ENCODE data around the gene CD207. TPM values are rescaled to one million over a fixed set of nuclear protein-coding genes. Genes with fewer than 3 reads are reported as not detected.

CD207 gene
- total and polyA plus RNA-seq, 7 experiments from 2014 or later, result 0.27 TPM; not detected in 6

GRCh38 chr2:70808983-70809958, 26.3 kb downstream of the CD207 start:
- H3K4me3 Mint-ChIP-seq, result no peak overlapping the region
- H3K4me1 ChIP-seq (ENCODE audit: control insufficient read depth in 2 of 2, insufficient read depth in 2 of 2, low read length in 2 of 2), result no peaks in the 10 kb centered on the region
- CTCF ChIA-PET, result no interaction called here
- H3K9me3 Mint-ChIP-seq, result no peaks in the 10 kb centered on the region
- no peak for DNase-seq
- H3K4me1 Mint-ChIP-seq, result no peaks in the 10 kb centered on the region
- no peaks in the 10 kb centered on the region for H3K36me3 ChIP-seq (ENCODE audit: control insufficient read depth in 2 of 3, insufficient read depth in 3 of 3, low read length in 3 of 3)
- intact Hi-C loops (cut with micrococcal nuclease), result no loop called here
- H3K36me3 Mint-ChIP-seq, result no peaks in the 10 kb centered on the region
- POLR2A ChIA-PET, result no interaction called here
- peak; percentile 29 for ATAC-seq
- H3K27ac ChIP-seq (ENCODE audit: low read depth, low read length), result no peak overlapping the region
- peaks cover 0 to 4% (median 0%) of the 10 kb centered on the region in 5 donors for H3K27me3 Mint-ChIP-seq
- no peaks in the 10 kb centered on the region for H3K27me3 ChIP-seq (ENCODE audit: control insufficient read depth in 2 of 2, insufficient read depth in 2 of 2, low read length in 2 of 2)
- no peak overlapping the region for H3K4me3 ChIP-seq (ENCODE audit: low read length)
- H3K9me3 ChIP-seq (ENCODE audit: control insufficient read depth in 2 of 3, low read length in 3 of 3), result no peaks in the 10 kb centered on the region
- H3K27ac Mint-ChIP-seq, result no peak overlapping the region

GRCh38 chr2:70807828-70808118, 27.8 kb downstream of the CD207 start:
- POLR2A ChIA-PET, result no interaction called here
- H3K27me3 ChIP-seq (ENCODE audit: control insufficient read depth in 2 of 2, insufficient read depth in 2 of 2, low read length in 2 of 2), result no peaks in the 10 kb centered on the region
- Mint-ChIP-seq H3K36me3 (no peaks in the 10 kb centered on the region), H3K27me3 (peaks cover 0 to 4% (median 0%) of the 10 kb centered on the region in 5 donors), H3K4me3 (no peak overlapping the region), H3K9me3 (no peaks in the 10 kb centered on the region), H3K27ac (no peak overlapping the region), H3K4me1 (no peaks in the 10 kb centered on the region)
- no peaks in the 10 kb centered on the region for H3K36me3 ChIP-seq (ENCODE audit: control insufficient read depth in 2 of 3, insufficient read depth in 3 of 3, low read length in 3 of 3)
- CTCF ChIA-PET, result no interaction called here
- H3K9me3 ChIP-seq (ENCODE audit: control insufficient read depth in 2 of 3, low read length in 3 of 3), result no peaks in the 10 kb centered on the region
- intact Hi-C loops (cut with micrococcal nuclease), result no loop called here
- DNase-seq (no peak), ATAC-seq (no peak)
- no peaks in the 10 kb centered on the region for H3K4me1 ChIP-seq (ENCODE audit: control insufficient read depth in 2 of 2, insufficient read depth in 2 of 2, low read length in 2 of 2)
- no peak overlapping the region for H3K4me3 ChIP-seq (ENCODE audit: low read length)
- no peak overlapping the region for H3K27ac ChIP-seq (ENCODE audit: low read depth, low read length)

DNA sequence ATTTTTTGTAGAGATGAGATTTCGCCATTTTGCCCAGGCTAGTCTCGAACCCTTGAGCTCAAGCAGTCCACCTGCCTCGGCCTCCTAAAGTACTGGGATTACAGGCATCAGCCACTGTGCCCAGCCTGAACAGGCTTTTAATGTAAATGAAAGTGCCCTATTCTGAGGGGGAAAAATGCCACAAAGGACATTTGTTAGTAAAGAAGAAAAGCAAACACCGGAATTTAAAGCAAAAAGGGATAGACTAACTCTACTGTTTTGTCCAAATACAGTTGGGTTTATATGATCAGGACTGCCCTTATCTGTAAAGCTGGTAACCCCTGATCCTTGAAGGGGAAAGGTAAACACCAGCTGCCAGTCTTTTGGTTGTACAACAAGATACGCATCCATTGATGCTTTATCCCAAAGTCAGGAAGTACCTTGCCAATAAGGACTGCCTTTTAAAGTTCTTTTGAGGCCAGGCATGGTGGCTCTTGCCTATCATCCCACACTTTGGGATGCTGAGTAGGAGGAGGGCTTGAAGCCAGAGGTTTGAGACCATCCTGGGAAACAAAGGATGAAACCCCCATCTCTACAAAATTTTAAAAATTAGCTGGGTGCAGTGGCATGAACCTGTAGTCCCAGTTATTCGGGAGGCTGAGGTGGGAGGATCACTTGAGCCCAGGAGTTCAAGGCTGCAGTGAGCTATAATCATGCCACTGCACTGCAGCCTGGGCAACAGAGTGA, 28.4 kb downstream of the CD207 start:
- CTCF ChIA-PET, result interaction anchor here (1.5 kb wide), 1 partner anchor 18 kb away, joined by 5 read pairs; the partner anchor contains the start of gene FIGLA
- H3K9me3 Mint-ChIP-seq, result no peaks in the 10 kb centered on the region
- no peak overlapping the region for H3K27ac Mint-ChIP-seq
- DNase-seq (no peak), ATAC-seq (no peak)
- no peak overlapping the region for H3K4me3 ChIP-seq (ENCODE audit: low read length)
- H3K27me3 ChIP-seq (ENCODE audit: control insufficient read depth in 2 of 2, insufficient read depth in 2 of 2, low read length in 2 of 2), result no peaks in the 10 kb centered on the region
- no peak overlapping the region for H3K27ac ChIP-seq (ENCODE audit: low read depth, low read length)
- H3K4me3 Mint-ChIP-seq, result no peak overlapping the region
- intact Hi-C loops (cut with micrococcal nuclease), result no loop called here
- POLR2A ChIA-PET, result no interaction called here
- H3K36me3 ChIP-seq (ENCODE audit: control insufficient read depth in 2 of 3, insufficient read depth in 3 of 3, low read length in 3 of 3), result no peaks in the 10 kb centered on the region
- H3K4me1 ChIP-seq (ENCODE audit: control insufficient read depth in 2 of 2, insufficient read depth in 2 of 2, low read length in 2 of 2), result no peaks in the 10 kb centered on the region
- no peaks in the 10 kb centered on the region for H3K36me3 Mint-ChIP-seq
- H3K4me1 Mint-ChIP-seq, result no peaks in the 10 kb centered on the region
- H3K9me3 ChIP-seq (ENCODE audit: control insufficient read depth in 2 of 3, low read length in 3 of 3), result no peaks in the 10 kb centered on the region
- H3K27me3 Mint-ChIP-seq, result peaks cover 0 to 4% (median 0%) of the 10 kb centered on the region in 5 donors

GRCh38 chr2:70806620-70807019, 29.0 kb downstream of the CD207 start:
- no peak overlapping the region for H3K4me3 Mint-ChIP-seq
- ATAC-seq (no peak), DNase-seq (no peak)
- ChIA-PET CTCF (interaction anchor here (1.5 kb wide), 1 partner anchor 17 kb away, joined by 5 read pairs; the partner anchor contains the start of gene FIGLA), POLR2A (no interaction called here)
- Histone ChIP-seq H3K9me3 (ENCODE audit: control insufficient read depth in 2 of 3, low read length in 3 of 3) (no peaks in the 10 kb centered on the region), H3K36me3 (ENCODE audit: control insufficient read depth in 2 of 3, insufficient read depth in 3 of 3, low read length in 3 of 3) (no peaks in the 10 kb centered on the region), H3K27me3 (ENCODE audit: control insufficient read depth in 2 of 2, insufficient read depth in 2 of 2, low read length in 2 of 2) (no peaks in the 10 kb centered on the region), H3K4me3 (ENCODE audit: low read length) (no peak overlapping the region), H3K27ac (ENCODE audit: low read depth, low read length) (no peak overlapping the region), H3K4me1 (ENCODE audit: control insufficient read depth in 2 of 2, insufficient read depth in 2 of 2, low read length in 2 of 2) (no peaks in the 10 kb centered on the region)
- H3K36me3 Mint-ChIP-seq, result no peaks in the 10 kb centered on the region
- no peak overlapping the region for H3K27ac Mint-ChIP-seq
- intact Hi-C loops (cut with micrococcal nuclease), result no loop called here
- peaks cover 0 to 4% (median 0%) of the 10 kb centered on the region in 5 donors for H3K27me3 Mint-ChIP-seq
- H3K4me1 Mint-ChIP-seq, result no peaks in the 10 kb centered on the region
- no peaks in the 10 kb centered on the region for H3K9me3 Mint-ChIP-seq

DNA sequence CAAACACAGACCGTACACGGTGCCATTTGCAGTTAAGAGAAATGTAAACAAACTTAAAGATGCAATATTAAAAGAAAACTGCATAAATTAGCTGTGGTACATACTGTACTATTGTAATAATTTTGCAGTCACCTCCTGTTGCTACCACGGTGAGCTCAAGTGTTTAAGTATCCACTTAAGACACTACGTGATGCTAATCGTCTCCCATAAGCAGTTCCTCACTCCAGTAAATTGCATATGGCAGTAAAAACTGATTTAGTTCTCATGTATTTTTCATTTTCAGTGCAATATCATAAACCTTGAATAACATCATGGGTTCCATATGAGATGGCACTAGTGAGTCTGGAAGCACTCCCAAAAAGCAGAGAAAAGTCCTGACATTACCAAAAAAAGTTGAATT, 29.6 kb downstream of the CD207 start:
- POLR2A ChIA-PET, result no interaction called here
- CTCF ChIA-PET, result interaction anchor here (1.5 kb wide), 1 partner anchor 16 kb away, joined by 5 read pairs; the partner anchor contains the start of gene FIGLA
- Histone ChIP-seq H3K9me3 (ENCODE audit: control insufficient read depth in 2 of 3, low read length in 3 of 3) (no peaks in the 10 kb centered on the region), H3K36me3 (ENCODE audit: control insufficient read depth in 2 of 3, insufficient read depth in 3 of 3, low read length in 3 of 3) (no peaks in the 10 kb centered on the region), H3K27ac (ENCODE audit: low read depth, low read length) (no peak overlapping the region), H3K4me3 (ENCODE audit: low read length) (no peak overlapping the region), H3K27me3 (ENCODE audit: control insufficient read depth in 2 of 2, insufficient read depth in 2 of 2, low read length in 2 of 2) (no peaks in the 10 kb centered on the region), H3K4me1 (ENCODE audit: control insufficient read depth in 2 of 2, insufficient read depth in 2 of 2, low read length in 2 of 2) (no peaks in the 10 kb centered on the region)
- H3K27me3 Mint-ChIP-seq, result peaks cover 0 to 6% (median 0%) of the 10 kb centered on the region in 5 donors
- no peaks in the 10 kb centered on the region for H3K36me3 Mint-ChIP-seq
- H3K9me3 Mint-ChIP-seq, result no peaks in the 10 kb centered on the region
- intact Hi-C loops (cut with micrococcal nuclease), result no loop called here
- no peaks in the 10 kb centered on the region for H3K4me1 Mint-ChIP-seq
- no peak overlapping the region for H3K27ac Mint-ChIP-seq
- ATAC-seq (no peak), DNase-seq (no peak)
- no peak overlapping the region for H3K4me3 Mint-ChIP-seq

- intact Hi-C loops (cut with micrococcal nuclease), result no loop called here
- Histone ChIP-seq H3K27ac (ENCODE audit: low read depth, low read length) (no peak overlapping the region), H3K36me3 (ENCODE audit: control insufficient read depth in 2 of 3, insufficient read depth in 3 of 3, low read length in 3 of 3) (no peaks in the 10 kb centered on the region), H3K4me3 (ENCODE audit: low read length) (no peak overlapping the region), H3K27me3 (ENCODE audit: control insufficient read depth in 2 of 2, insufficient read depth in 2 of 2, low read length in 2 of 2) (no peaks in the 10 kb centered on the region), H3K9me3 (ENCODE audit: control insufficient read depth in 2 of 3, low read length in 3 of 3) (no peaks in the 10 kb centered on the region), H3K4me1 (ENCODE audit: control insufficient read depth in 2 of 2, insufficient read depth in 2 of 2, low read length in 2 of 2) (no peaks in the 10 kb centered on the region)
- H3K4me1 Mint-ChIP-seq, result peaks cover 0 to 1% (median 0%) of the 10 kb centered on the region in 7 donors
- DNase-seq, result no peak
- H3K9me3 Mint-ChIP-seq, result peaks cover 0 to 7% (median 5%) of the 10 kb centered on the region in 11 donors
- ChIA-PET CTCF (no interaction called here), POLR2A (no interaction called here)
- H3K36me3 Mint-ChIP-seq, result peaks cover 0 to 7% (median 6%) of the 10 kb centered on the region in 5 donors
- no peak for ATAC-seq
- H3K4me3 Mint-ChIP-seq, result no peak overlapping the region
- no peak overlapping the region for H3K27ac Mint-ChIP-seq
- H3K27me3 Mint-ChIP-seq, result peaks cover 0 to 8% (median 7%) of the 10 kb centered on the region in 5 donors
Observed at GRCh38 chr2:70801607-70802263, 33.9 kb downstream of the CD207 start.

Measured in naive thymus-derived CD4-positive, alpha-beta T cell (primary cell).